ENCODE measurements around the gene DUSP7. TPM values are rescaled to one million over a fixed set of nuclear protein-coding genes. Genes with fewer than 3 reads are reported as not detected.
A peak's percentile ranks its signal among the peaks of the same experiment; 100 is the strongest.
"Not testable (repeated sequence)": the region's sequence is repeated elsewhere in the genome, so short reads cannot be mapped to it uniquely, and the experiment has no call there.

DUSP7 gene
- polyA plus RNA-seq, 4 donors, result 1.6 to 9.4 (median 4.4) TPM

- Histone ChIP-seq H3K4me3 (ENCODE audit: low read depth in 1 of 3, low read length in 3 of 3) (no peak overlapping the region), H3K9me3 (ENCODE audit: control insufficient read depth in 2 of 2, insufficient read depth in 1 of 2, low read depth in 1 of 2, low read length in 1 of 2) (no peaks in the 10 kb centered on the region), H3K36me3 (ENCODE audit: control insufficient read depth in 3 of 3, insufficient read depth in 2 of 3, low read depth in 1 of 3, low read length in 3 of 3) (no peaks in the 10 kb centered on the region), H3K27me3 (ENCODE audit: control insufficient read depth in 3 of 3, insufficient read depth in 3 of 3, low read length in 3 of 3) (peaks cover 0 to 13% (median 0%) of the 10 kb centered on the region in 3 donors), H3K4me1 (ENCODE audit: control insufficient read depth in 3 of 3, insufficient read depth in 2 of 3, low read depth in 1 of 3, low read length in 2 of 3) (peaks cover 0 to 11% (median 0%) of the 10 kb centered on the region in 3 donors), H3K27ac (ENCODE audit: low read depth in 1 of 3, low read length in 2 of 3) (no peak overlapping the region)
- WGBS, 3 donors, result 80 to 87% (median 86%) methylated on average over 5 of the region's 5 CpGs
- FAIRE-seq, result no peak
- DNase-seq, result no peak
Measured at GRCh38 chr3:52036222-52036694, 20.1 kb downstream of the DUSP7 start.

- DNase-seq, result no peak
- no peaks in the 10 kb centered on the region for H3K36me3 ChIP-seq (ENCODE audit: control insufficient read depth in 3 of 3, insufficient read depth in 2 of 3, low read depth in 1 of 3, low read length in 3 of 3)
- 86 to 91% (median 87%) methylated on average over 3 of the region's 3 CpGs for WGBS, 3 donors
- no peaks in the 10 kb centered on the region for H3K27me3 ChIP-seq (ENCODE audit: control insufficient read depth in 3 of 3, insufficient read depth in 3 of 3, low read length in 3 of 3)
- no peaks in the 10 kb centered on the region for H3K9me3 ChIP-seq (ENCODE audit: control insufficient read depth in 2 of 2, insufficient read depth in 1 of 2, low read depth in 1 of 2, low read length in 1 of 2)
- H3K27ac ChIP-seq (ENCODE audit: low read depth in 1 of 3, low read length in 2 of 3), result no peak overlapping the region
- FAIRE-seq, result no peak
- H3K4me3 ChIP-seq (ENCODE audit: low read depth in 1 of 3, low read length in 3 of 3), result no peak overlapping the region
- peaks cover 0 to 11% (median 0%) of the 10 kb centered on the region in 3 donors for H3K4me1 ChIP-seq (ENCODE audit: control insufficient read depth in 3 of 3, insufficient read depth in 2 of 3, low read depth in 1 of 3, low read length in 2 of 3)
Measured at GRCh38 chr3:52034651-52035050, 21.7 kb downstream of the DUSP7 start.

GRCh38 chr3:52034212-52034611 lies 22.2 kb downstream of the DUSP7 start:
- 76 to 87% (median 79%) methylated on average over 5 of the region's 5 CpGs for WGBS, 3 donors
- no peaks in the 10 kb centered on the region for H3K27me3 ChIP-seq (ENCODE audit: control insufficient read depth in 3 of 3, insufficient read depth in 3 of 3, low read length in 3 of 3)
- no peak overlapping the region for H3K4me3 ChIP-seq (ENCODE audit: low read depth in 1 of 3, low read length in 3 of 3)
- no peak overlapping the region for H3K27ac ChIP-seq (ENCODE audit: low read depth in 1 of 3, low read length in 2 of 3)
- DNase-seq, result peak; percentile 22 to 37
- no peaks in the 10 kb centered on the region for H3K9me3 ChIP-seq (ENCODE audit: control insufficient read depth in 2 of 2, insufficient read depth in 1 of 2, low read depth in 1 of 2, low read length in 1 of 2)
- no peaks in the 10 kb centered on the region for H3K36me3 ChIP-seq (ENCODE audit: control insufficient read depth in 3 of 3, insufficient read depth in 2 of 3, low read depth in 1 of 3, low read length in 3 of 3)
- no peak for FAIRE-seq
- peaks cover 0 to 11% (median 0%) of the 10 kb centered on the region in 3 donors for H3K4me1 ChIP-seq (ENCODE audit: control insufficient read depth in 3 of 3, insufficient read depth in 2 of 3, low read depth in 1 of 3, low read length in 2 of 3)

DNA sequence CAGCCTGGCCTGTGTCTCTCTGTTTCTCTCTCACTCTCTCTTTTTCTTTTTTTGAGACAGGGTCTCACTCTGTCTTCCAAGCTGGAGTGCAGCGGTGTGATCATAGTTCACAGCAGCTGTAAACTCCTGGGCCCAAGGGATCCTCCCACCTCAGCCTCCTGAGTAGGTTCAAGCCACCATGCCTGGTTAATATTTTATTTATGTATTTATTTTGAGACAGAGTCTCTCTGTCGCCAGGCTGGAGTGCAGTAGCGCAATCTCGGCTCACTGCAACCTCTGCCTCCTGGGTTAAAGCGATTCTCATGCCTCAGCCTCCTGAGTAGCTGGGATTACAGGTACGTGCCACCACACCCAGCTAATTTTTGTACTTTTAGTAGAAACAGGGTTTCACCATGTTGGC lies 22.6 kb downstream of the DUSP7 start:
- not testable (repeated sequence) for H3K4me3 ChIP-seq (ENCODE audit: low read depth in 1 of 3, low read length in 3 of 3); H3K36me3 ChIP-seq (ENCODE audit: control insufficient read depth in 3 of 3, insufficient read depth in 2 of 3, low read depth in 1 of 3, low read length in 3 of 3); H3K27ac ChIP-seq (ENCODE audit: low read depth in 1 of 3, low read length in 2 of 3); H3K27me3 ChIP-seq (ENCODE audit: control insufficient read depth in 3 of 3, insufficient read depth in 3 of 3, low read length in 3 of 3); H3K9me3 ChIP-seq (ENCODE audit: control insufficient read depth in 2 of 2, insufficient read depth in 1 of 2, low read depth in 1 of 2, low read length in 1 of 2); FAIRE-seq
- 50 to 79% (median 55%) methylated on average over 6 of the region's 6 CpGs for WGBS, 3 donors
- peak; percentile 24 to 41 for DNase-seq
- H3K4me1 ChIP-seq (ENCODE audit: control insufficient read depth in 3 of 3, insufficient read depth in 2 of 3, low read depth in 1 of 3, low read length in 2 of 3), result peaks cover 0 to 11% (median 0%) of the 10 kb centered on the region in 3 donors

- H3K36me3 ChIP-seq (ENCODE audit: control insufficient read depth in 3 of 3, insufficient read depth in 2 of 3, low read depth in 1 of 3, low read length in 3 of 3), result no peaks in the 10 kb centered on the region
- WGBS, 3 donors, result 79 to 84% (median 81%) methylated on average over 11 of the region's 11 CpGs
- DNase-seq, result no peak
- FAIRE-seq, result no peak
- H3K4me3 ChIP-seq (ENCODE audit: low read depth in 1 of 3, low read length in 3 of 3), result no peak overlapping the region
- H3K4me1 ChIP-seq (ENCODE audit: control insufficient read depth in 3 of 3, insufficient read depth in 2 of 3, low read depth in 1 of 3, low read length in 2 of 3), result peaks cover 0 to 11% (median 0%) of the 10 kb centered on the region in 3 donors
- no peaks in the 10 kb centered on the region for H3K9me3 ChIP-seq (ENCODE audit: control insufficient read depth in 2 of 2, insufficient read depth in 1 of 2, low read depth in 1 of 2, low read length in 1 of 2)
- H3K27me3 ChIP-seq (ENCODE audit: control insufficient read depth in 3 of 3, insufficient read depth in 3 of 3, low read length in 3 of 3), result no peaks in the 10 kb centered on the region
- no peak overlapping the region for H3K27ac ChIP-seq (ENCODE audit: low read depth in 1 of 3, low read length in 2 of 3)
Measured at GRCh38 chr3:52032702-52033408, 23.5 kb downstream of the DUSP7 start.

GRCh38 chr3:52031896-52032295 lies 24.5 kb downstream of the DUSP7 start:
- H3K36me3 ChIP-seq (ENCODE audit: control insufficient read depth in 3 of 3, insufficient read depth in 2 of 3, low read depth in 1 of 3, low read length in 3 of 3), result no peaks in the 10 kb centered on the region
- peaks cover 0 to 11% (median 0%) of the 10 kb centered on the region in 3 donors for H3K4me1 ChIP-seq (ENCODE audit: control insufficient read depth in 3 of 3, insufficient read depth in 2 of 3, low read depth in 1 of 3, low read length in 2 of 3)
- 86 to 97% (median 91%) methylated on average over 10 of the region's 10 CpGs for WGBS, 3 donors
- H3K9me3 ChIP-seq (ENCODE audit: control insufficient read depth in 2 of 2, insufficient read depth in 1 of 2, low read depth in 1 of 2, low read length in 1 of 2), result no peaks in the 10 kb centered on the region
- DNase-seq (no peak), FAIRE-seq (no peak)
- H3K27me3 ChIP-seq (ENCODE audit: control insufficient read depth in 3 of 3, insufficient read depth in 3 of 3, low read length in 3 of 3), result no peaks in the 10 kb centered on the region
- H3K27ac ChIP-seq (ENCODE audit: low read depth in 1 of 3, low read length in 2 of 3), result no peak overlapping the region
- no peak overlapping the region for H3K4me3 ChIP-seq (ENCODE audit: low read depth in 1 of 3, low read length in 3 of 3)

DNA sequence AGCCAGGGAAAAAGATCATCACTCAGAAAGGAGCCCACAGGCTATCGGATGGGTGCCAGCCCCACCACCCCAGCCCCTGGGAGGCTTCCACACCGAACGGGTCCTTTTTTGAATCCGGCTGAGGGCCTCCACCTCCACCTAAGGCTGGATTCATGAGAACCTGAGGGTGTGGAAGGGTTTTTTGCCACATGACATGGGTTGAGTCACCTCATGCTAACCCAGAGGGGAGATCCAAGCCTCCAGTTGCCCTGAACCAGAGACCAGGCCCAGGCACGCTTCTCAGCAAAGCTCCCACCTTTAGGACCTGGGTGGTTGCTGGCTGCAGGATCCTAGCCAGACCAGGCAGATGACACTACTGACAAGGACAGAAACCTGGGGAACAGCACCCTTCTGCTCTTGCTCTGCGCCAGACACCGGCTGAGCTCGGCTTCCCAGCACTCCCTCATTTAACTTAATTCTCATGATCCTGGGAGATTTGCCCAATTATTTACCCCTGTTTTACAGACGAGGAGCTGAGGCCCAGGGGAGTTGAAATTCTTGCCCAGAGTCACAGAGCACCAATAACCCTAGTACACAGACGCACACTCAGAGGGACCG lies 25.6 kb downstream of the DUSP7 start:
- Histone ChIP-seq H3K4me1 (ENCODE audit: control insufficient read depth in 3 of 3, insufficient read depth in 2 of 3, low read depth in 1 of 3, low read length in 2 of 3) (peaks cover 0 to 11% (median 0%) of the 10 kb centered on the region in 3 donors), H3K27me3 (ENCODE audit: control insufficient read depth in 3 of 3, insufficient read depth in 3 of 3, low read length in 3 of 3) (no peaks in the 10 kb centered on the region), H3K4me3 (ENCODE audit: low read depth in 1 of 3, low read length in 3 of 3) (no peak overlapping the region), H3K9me3 (ENCODE audit: control insufficient read depth in 2 of 2, insufficient read depth in 1 of 2, low read depth in 1 of 2, low read length in 1 of 2) (no peaks in the 10 kb centered on the region), H3K27ac (ENCODE audit: low read depth in 1 of 3, low read length in 2 of 3) (no peak overlapping the region), H3K36me3 (ENCODE audit: control insufficient read depth in 3 of 3, insufficient read depth in 2 of 3, low read depth in 1 of 3, low read length in 3 of 3) (no peaks in the 10 kb centered on the region)
- 86 to 90% (median 89%) methylated on average over 11 of the region's 11 CpGs for WGBS, 3 donors
- DNase-seq (no peak), FAIRE-seq (no peak)

GRCh38 chr3:52029535-52029934 lies 26.8 kb downstream of the DUSP7 start:
- H3K27ac ChIP-seq (ENCODE audit: low read depth in 1 of 3, low read length in 2 of 3), result no peak overlapping the region
- no peaks in the 10 kb centered on the region for H3K36me3 ChIP-seq (ENCODE audit: control insufficient read depth in 3 of 3, insufficient read depth in 2 of 3, low read depth in 1 of 3, low read length in 3 of 3)
- H3K9me3 ChIP-seq (ENCODE audit: control insufficient read depth in 2 of 2, insufficient read depth in 1 of 2, low read depth in 1 of 2, low read length in 1 of 2), result no peaks in the 10 kb centered on the region
- H3K27me3 ChIP-seq (ENCODE audit: control insufficient read depth in 3 of 3, insufficient read depth in 3 of 3, low read length in 3 of 3), result no peaks in the 10 kb centered on the region
- no peak overlapping the region for H3K4me3 ChIP-seq (ENCODE audit: low read depth in 1 of 3, low read length in 3 of 3)
- no peak for FAIRE-seq
- no peak for DNase-seq
- 78 to 86% (median 84%) methylated on average over 10 of the region's 10 CpGs for WGBS, 3 donors
- H3K4me1 ChIP-seq (ENCODE audit: control insufficient read depth in 3 of 3, insufficient read depth in 2 of 3, low read depth in 1 of 3, low read length in 2 of 3), result peaks cover 0 to 8% (median 0%) of the 10 kb centered on the region in 3 donors
